ENCODE data around the gene TCF25.

Gene TCF25

DNA sequence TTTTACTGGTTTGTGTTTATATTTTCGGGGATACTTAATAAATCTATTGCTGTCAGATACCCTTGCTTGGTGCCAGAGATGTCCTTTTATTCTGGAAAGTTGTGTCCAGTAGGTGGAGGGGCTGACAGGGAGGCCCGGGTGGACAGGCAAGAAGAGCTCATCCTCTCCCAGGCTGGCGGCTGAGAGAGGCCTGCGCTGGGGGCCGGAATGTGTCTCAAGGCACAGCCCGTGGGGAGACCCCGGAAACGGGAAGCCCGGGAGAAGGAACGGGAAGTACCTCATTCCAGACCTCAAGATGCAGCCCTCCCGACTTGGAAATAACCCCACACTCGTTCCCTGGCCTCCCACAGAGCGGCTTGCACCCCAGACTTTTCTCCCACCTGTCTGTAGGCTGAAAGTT is 62.6 kb downstream of the TCF25 start:
- no peaks in the 10 kb centered on the region for H3K79me2 ChIP-seq (ENCODE audit: insufficient read depth, low read depth)
- H3K9ac ChIP-seq, result no peak overlapping the region
- H3K27me3 ChIP-seq (ENCODE audit: insufficient read depth, low read depth), result peaks cover 86% of the 10 kb centered on the region
- no peak overlapping the region for H2AFZ ChIP-seq (ENCODE audit: low read depth)
- no peak overlapping the region for H3K27ac ChIP-seq
- no peaks in the 10 kb centered on the region for H4K20me1 ChIP-seq (ENCODE audit: insufficient read depth)
- no peaks in the 10 kb centered on the region for H3K36me3 ChIP-seq (ENCODE audit: insufficient read depth)
- H3K4me2 ChIP-seq, result no peak overlapping the region
- H3K4me1 ChIP-seq (ENCODE audit: low read depth, poor library complexity, severe bottlenecking), result no peaks in the 10 kb centered on the region
- no peak overlapping the region for H3K4me3 ChIP-seq (IDR thresholded peaks at IDR 0.05; ENCODE audit: insufficient read depth, low read depth, low read length)
- TF ChIP-seq CTCF (conservative IDR thresholded peaks at IDR 0.05; ENCODE audit: low read depth, low read length), result no peak

GRCh38 chr16:89936508-89936907 is 63.1 kb downstream of the TCF25 start:
- no peak overlapping the region for H3K4me2 ChIP-seq
- no peak overlapping the region for H2AFZ ChIP-seq (ENCODE audit: low read depth)
- no peaks in the 10 kb centered on the region for H3K79me2 ChIP-seq (ENCODE audit: insufficient read depth, low read depth)
- no peaks in the 10 kb centered on the region for H3K4me1 ChIP-seq (ENCODE audit: low read depth, poor library complexity, severe bottlenecking)
- H3K36me3 ChIP-seq (ENCODE audit: insufficient read depth), result no peaks in the 10 kb centered on the region
- H3K9ac ChIP-seq, result no peak overlapping the region
- no peaks in the 10 kb centered on the region for H4K20me1 ChIP-seq (ENCODE audit: insufficient read depth)
- H3K4me3 ChIP-seq (IDR thresholded peaks at IDR 0.05; ENCODE audit: insufficient read depth, low read depth, low read length), result no peak overlapping the region
- no peak for TF ChIP-seq CTCF (conservative IDR thresholded peaks at IDR 0.05; ENCODE audit: low read depth, low read length)
- peaks cover 84% of the 10 kb centered on the region for H3K27me3 ChIP-seq (ENCODE audit: insufficient read depth, low read depth)
- H3K27ac ChIP-seq, result no peak overlapping the region

GRCh38 chr16:89936981-89937380 is 63.6 kb downstream of the TCF25 start:
- Histone ChIP-seq H3K27ac (no peak overlapping the region), H3K27me3 (ENCODE audit: insufficient read depth, low read depth) (peaks cover 83% of the 10 kb centered on the region), H4K20me1 (ENCODE audit: insufficient read depth) (no peaks in the 10 kb centered on the region), H2AFZ (ENCODE audit: low read depth) (no peak overlapping the region), H3K36me3 (ENCODE audit: insufficient read depth) (no peaks in the 10 kb centered on the region), H3K4me3 (IDR thresholded peaks at IDR 0.05; ENCODE audit: insufficient read depth, low read depth, low read length) (no peak overlapping the region), H3K4me2 (no peak overlapping the region), H3K9ac (no peak overlapping the region), H3K4me1 (ENCODE audit: low read depth, poor library complexity, severe bottlenecking) (no peaks in the 10 kb centered on the region), H3K79me2 (ENCODE audit: insufficient read depth, low read depth) (no peaks in the 10 kb centered on the region)
- no peak for TF ChIP-seq CTCF (conservative IDR thresholded peaks at IDR 0.05; ENCODE audit: low read depth, low read length)

DNA sequence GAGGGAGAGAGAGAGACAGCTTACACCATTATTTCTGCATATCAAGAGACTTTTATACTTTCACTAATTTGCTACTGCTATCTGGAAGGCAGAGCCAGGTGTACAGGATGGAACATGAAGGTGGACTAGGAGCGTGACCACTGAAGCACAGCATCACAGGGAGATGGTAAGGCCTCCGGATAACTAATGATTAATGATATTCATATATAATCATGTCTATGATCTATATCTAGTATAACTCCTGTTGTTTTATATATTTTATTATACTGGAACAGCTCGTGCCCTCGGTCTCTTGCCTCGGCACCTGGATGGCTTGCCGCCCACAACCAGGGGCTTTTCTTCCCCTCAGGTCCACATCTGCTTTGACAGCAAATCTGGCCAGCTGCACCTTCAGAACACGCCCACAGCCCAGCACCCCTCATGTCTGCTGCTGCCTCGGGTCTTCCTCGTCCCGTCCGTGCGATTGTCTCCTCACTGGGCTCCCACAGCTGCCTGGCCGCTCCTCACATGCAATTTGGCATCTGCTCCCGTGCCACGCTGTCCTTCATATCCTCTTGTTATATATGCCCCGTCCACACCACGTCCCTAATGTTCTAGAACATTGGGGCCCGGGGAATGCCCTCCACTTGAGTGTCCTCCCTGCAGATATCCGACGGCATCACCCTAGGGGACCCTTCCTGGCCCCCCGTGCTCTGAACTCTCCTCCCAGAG is 64.9 kb downstream of the TCF25 start:
- H2AFZ ChIP-seq (ENCODE audit: low read depth), result no peak overlapping the region
- H3K9ac ChIP-seq, result no peak overlapping the region
- peaks cover 81% of the 10 kb centered on the region for H3K27me3 ChIP-seq (ENCODE audit: insufficient read depth, low read depth)
- no peak overlapping the region for H3K4me3 ChIP-seq (IDR thresholded peaks at IDR 0.05; ENCODE audit: insufficient read depth, low read depth, low read length)
- no peaks in the 10 kb centered on the region for H4K20me1 ChIP-seq (ENCODE audit: insufficient read depth)
- no peaks in the 10 kb centered on the region for H3K79me2 ChIP-seq (ENCODE audit: insufficient read depth, low read depth)
- H3K4me2 ChIP-seq, result no peak overlapping the region
- H3K27ac ChIP-seq, result no peak overlapping the region
- no peak for TF ChIP-seq CTCF (conservative IDR thresholded peaks at IDR 0.05; ENCODE audit: low read depth, low read length)
- H3K4me1 ChIP-seq (ENCODE audit: low read depth, poor library complexity, severe bottlenecking), result no peaks in the 10 kb centered on the region
- H3K36me3 ChIP-seq (ENCODE audit: insufficient read depth), result no peaks in the 10 kb centered on the region
